OCI-LY1 (cell line): ENCODE measurements around the gene ZFYVE28.

Experiments
- H2AFZ ChIP-seq: fragments of 200-600 bp; sonication (generic), shearing (Covaris generic); 2 replicates; pipeline ENCODE4 v1.6.0; 2014; ENCODE audit warnings: antibody characterized with exemption, mild to moderate bottlenecking, low read length
- H3F3A ChIP-seq: fragments of 200-600 bp; sonication (generic), shearing (Covaris generic); 2 replicates; pipeline ENCODE4 v1.6.0; 2014; ENCODE audit warnings: mild to moderate bottlenecking, antibody characterized with exemption, low read length, moderate library complexity; ENCODE audit not compliant: insufficient read depth
- H3K27ac ChIP-seq: fragments of 200-600 bp; sonication (generic); 2 replicates; pipeline ENCODE4 v1.5.1; 2014; ENCODE audit warnings: low read length, mixed run types, mild to moderate bottlenecking, low read depth; ENCODE audit not compliant: poor library complexity, severe bottlenecking
- H3K27me3 ChIP-seq: fragments of 200-600 bp; sonication (generic); 2 replicates; pipeline ENCODE4 v1.6.0; 2014; ENCODE audit warnings: antibody characterized with exemption, mild to moderate bottlenecking, low read length, moderate library complexity; ENCODE audit not compliant: insufficient read depth
- H3K36me3 ChIP-seq: fragments of 200-600 bp; sonication (generic); 2 replicates; pipeline ENCODE4 v1.6.1; 2014; ENCODE audit warnings: mild to moderate bottlenecking, antibody characterized with exemption, low read length, moderate library complexity, mixed read lengths; ENCODE audit not compliant: insufficient read depth
- H3K4me1 ChIP-seq: fragments of 200-600 bp; sonication (generic); 2 replicates; pipeline ENCODE4 v1.5.1; 2014; ENCODE audit warnings: mild to moderate bottlenecking, low read length, moderate library complexity; ENCODE audit not compliant: insufficient read depth, severe bottlenecking
- H3K4me2 ChIP-seq: fragments of 200-600 bp; sonication (generic), shearing (Covaris generic); 2 replicates; pipeline ENCODE4 v1.6.1; 2014; ENCODE audit warnings: low read length
- H3K4me3 ChIP-seq: fragments of 200-600 bp; sonication (generic); 2 replicates; pipeline ENCODE4 v1.5.1; 2014; ENCODE audit warnings: low read length, low read depth, mild to moderate bottlenecking, mixed read lengths; ENCODE audit not compliant: poor library complexity, severe bottlenecking
- H3K79me2 ChIP-seq: fragments of 200-600 bp; shearing (Covaris generic); 2 replicates; pipeline ENCODE4 v1.6.1; 2016; ENCODE audit warnings: mixed run types, low read length, mixed read lengths; ENCODE audit not compliant: insufficient read depth
- H3K9ac ChIP-seq: fragments of 200-600 bp; sonication (generic), shearing (Covaris generic); 2 replicates; pipeline ENCODE4 v1.6.1; 2014; ENCODE audit warnings: mild to moderate bottlenecking, low read length, mixed read lengths
- H3K9me2 ChIP-seq: fragments of 200-600 bp; sonication (generic), shearing (Covaris generic); 2 replicates; pipeline ENCODE4 v1.6.1; 2014; ENCODE audit warnings: low read depth, mild to moderate bottlenecking, low read length, mixed read lengths
- H3K9me3 ChIP-seq: fragments of 200-600 bp; shearing (Covaris generic); 2 replicates; pipeline ENCODE4 v1.6.1; 2014; ENCODE audit warnings: low read length, mixed read lengths
- H4K20me1 ChIP-seq: fragments of 200-600 bp; sonication (generic), shearing (Covaris generic); 2 replicates; pipeline ENCODE4 v1.6.0; 2016; ENCODE audit warnings: mild to moderate bottlenecking, low read length; ENCODE audit not compliant: insufficient read depth
- CTCF ChIP-seq: fragments of 200-600 bp; sonication (generic), shearing (Covaris generic); IDR thresholded peaks from 2 replicates; pipeline ENCODE4 v1.5.1; 2017; ENCODE audit warnings: mild to moderate bottlenecking, antibody characterized with exemption, low read length, moderate library complexity, mixed read lengths
- EZH2 ChIP-seq: fragments of 200-600 bp; sonication (generic), shearing (Covaris generic); IDR thresholded peaks from 2 replicates; pipeline ENCODE4 v1.8.0; 2017; ENCODE audit warnings: borderline replicate concordance, mixed run types, mild to moderate bottlenecking, antibody characterized with exemption, low read length, moderate library complexity, mixed read lengths

The ZFYVE28 gene

GRCh38 chr4:2266181-2266580 lies 152.3 kb downstream of the ZFYVE28 start:
- TF ChIP-seq CTCF (no peak), EZH2 (no peak)
- no peaks in the 10 kb centered on the region for H3K27me3 ChIP-seq
- no peaks in the 10 kb centered on the region for H3K36me3 ChIP-seq
- no peaks in the 10 kb centered on the region for H3F3A ChIP-seq
- H3K4me2 ChIP-seq: no peak overlapping the region
- no peak overlapping the region for H3K9ac ChIP-seq
- no peak overlapping the region for H3K4me3 ChIP-seq
- no peak overlapping the region for H3K27ac ChIP-seq
- H3K9me2 ChIP-seq: no peaks in the 10 kb centered on the region
- H4K20me1 ChIP-seq: no peaks in the 10 kb centered on the region
- no peaks in the 10 kb centered on the region for H3K9me3 ChIP-seq
- no peak overlapping the region for H2AFZ ChIP-seq
- H3K4me1 ChIP-seq: peaks cover 19% of the 10 kb centered on the region
- no peaks in the 10 kb centered on the region for H3K79me2 ChIP-seq

- Histone ChIP-seq H3K27me3 (no peaks in the 10 kb centered on the region), H4K20me1 (no peaks in the 10 kb centered on the region), H3K4me3 (no peak overlapping the region), H3F3A (no peaks in the 10 kb centered on the region), H3K4me1 (peaks cover 24% of the 10 kb centered on the region), H3K36me3 (no peaks in the 10 kb centered on the region), H3K4me2 (no peak overlapping the region), H3K27ac (no peak overlapping the region), H3K9me2 (no peaks in the 10 kb centered on the region), H3K9ac (no peak overlapping the region), H2AFZ (no peak overlapping the region), H3K9me3 (no peaks in the 10 kb centered on the region), H3K79me2 (no peaks in the 10 kb centered on the region)
- TF ChIP-seq CTCF (no peak), EZH2 (no peak)
Observed at GRCh38 chr4:2265113-2266110, 153.0 kb downstream of the ZFYVE28 start.

DNA sequence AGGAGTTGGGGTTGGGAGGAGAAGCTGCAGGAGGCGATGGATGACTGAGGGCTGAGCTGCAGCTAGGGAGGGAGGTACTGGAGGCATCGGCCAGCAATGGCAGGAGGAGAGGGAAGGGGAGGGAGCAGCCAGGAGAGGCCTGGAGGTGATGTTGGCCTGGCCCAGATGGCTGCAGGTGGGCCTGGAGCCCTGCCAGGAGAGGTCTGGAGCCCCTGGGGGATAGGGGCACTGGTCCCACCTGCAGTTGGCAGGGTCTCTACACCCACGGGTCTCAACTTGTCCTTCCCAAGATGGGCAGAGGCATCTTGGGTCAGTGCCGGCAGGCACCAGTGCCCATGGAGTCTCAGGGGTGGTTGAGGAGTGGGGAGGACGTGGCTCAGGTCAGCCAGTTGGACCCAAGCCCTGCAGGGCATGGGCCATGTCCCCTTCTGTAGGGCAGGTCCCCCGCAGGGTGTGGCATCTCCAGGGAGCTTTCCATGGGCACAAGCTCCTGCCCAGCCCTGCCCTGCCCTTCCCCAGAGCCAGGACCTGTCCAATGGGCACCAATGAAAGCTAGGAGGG lies 153.9 kb downstream of the ZFYVE28 start:
- Histone ChIP-seq H3K9me3 (no peaks in the 10 kb centered on the region), H3K9ac (no peak overlapping the region), H3K4me1 (peaks cover 29% of the 10 kb centered on the region), H4K20me1 (no peaks in the 10 kb centered on the region), H3K79me2 (no peaks in the 10 kb centered on the region), H3K27me3 (no peaks in the 10 kb centered on the region), H3K27ac (no peak overlapping the region), H3K4me2 (no peak overlapping the region), H3K9me2 (no peaks in the 10 kb centered on the region), H2AFZ (no peak overlapping the region), H3F3A (no peaks in the 10 kb centered on the region), H3K4me3 (no peak overlapping the region), H3K36me3 (no peaks in the 10 kb centered on the region)
- TF ChIP-seq CTCF (no peak), EZH2 (no peak)
